OCI-LY7 (cell line): ENCODE data around the gene SLC2A4RG. TPM values are rescaled to one million over a fixed set of nuclear protein-coding genes. Genes with fewer than 3 reads are reported as not detected.

Experiments
- BruUV-seq: library from RNA; stranded (reverse); fragments of 400-500 nt; replicated peaks from 2 replicates; lab custom pipeline; 2021; lab: Mats Ljungman, UMichigan
- CTCF ChIA-PET: fragments of 300-600 bp; sonication (Branson Sonifier 250); formaldehyde crosslinking; loops from one replicate; lab custom pipeline; 2022; ENCODE audit warnings: antibody characterized with exemption; ENCODE audit not compliant: unreplicated experiment; lab: Charles Lee
- POLR2A ChIA-PET: fragments of 300-600 bp; sonication (Branson Sonifier 250); formaldehyde crosslinking; loops from one replicate; lab custom pipeline; 2022; ENCODE audit warnings: antibody characterized with exemption; lab: Charles Lee
- DNase-seq: peaks from one replicate; pipeline ENCODE4 v3.0.0-alpha.2; 2015; ENCODE audit warnings: low spot score
- H2AFZ ChIP-seq: fragments of 200-600 bp; sonication (generic), shearing (Covaris generic); 2 replicates; pipeline ENCODE4 v1.6.1; 2014; ENCODE audit warnings: mild to moderate bottlenecking, antibody characterized with exemption, low read length, moderate library complexity
- H3K27ac ChIP-seq: fragments of 200-600 bp; sonication (generic); 2 replicates; pipeline ENCODE4 v1.5.1; 2014; ENCODE audit warnings: mixed run types, low read depth, mild to moderate bottlenecking, moderate library complexity, low read length, inconsistent platforms; ENCODE audit not compliant: poor library complexity, severe bottlenecking
- H3K36me3 ChIP-seq: fragments of 200-600 bp; sonication (generic); 2 replicates; pipeline ENCODE4 v1.6.1; 2014; ENCODE audit warnings: mild to moderate bottlenecking, antibody characterized with exemption, low read length, moderate library complexity, mixed read lengths; ENCODE audit not compliant: insufficient read depth
- H3K4me1 ChIP-seq: fragments of 200-600 bp; sonication (generic); 2 replicates; pipeline ENCODE4 v1.5.1; 2014; ENCODE audit warnings: mild to moderate bottlenecking, low read length; ENCODE audit not compliant: insufficient read depth, poor library complexity, severe bottlenecking
- H3K4me2 ChIP-seq: fragments of 200-600 bp; sonication (generic); 2 replicates; pipeline ENCODE4 v1.6.1; 2014; ENCODE audit warnings: mild to moderate bottlenecking, low read length
- H3K4me3 ChIP-seq: fragments of 200-600 bp; sonication (generic); 2 replicates; pipeline ENCODE4 v1.5.1; 2014; ENCODE audit warnings: mild to moderate bottlenecking, low read depth, low read length; ENCODE audit not compliant: poor library complexity, severe bottlenecking
- H3K79me2 ChIP-seq: fragments of 200-600 bp; sonication (generic); 2 replicates; pipeline ENCODE4 v1.6.1; 2016; ENCODE audit warnings: low read depth, mild to moderate bottlenecking, low read length, moderate library complexity, mixed read lengths; ENCODE audit not compliant: insufficient read depth
- H3K9me2 ChIP-seq: fragments of 200-600 bp; sonication (generic); 2 replicates; pipeline ENCODE4 v1.6.1; 2016; ENCODE audit warnings: mild to moderate bottlenecking, low read length, mixed read lengths; ENCODE audit not compliant: insufficient read depth
- H3K9me3 ChIP-seq: fragments of 200-600 bp; sonication (generic); 2 replicates; pipeline ENCODE4 v1.6.1; 2014; ENCODE audit warnings: mild to moderate bottlenecking, mixed run types, low read length, mixed read lengths
- H4K20me1 ChIP-seq: fragments of 200-600 bp; sonication (generic); 2 replicates; pipeline ENCODE4 v1.6.1; 2014; ENCODE audit warnings: mild to moderate bottlenecking, antibody characterized with exemption, low read length, moderate library complexity, mixed read lengths; ENCODE audit not compliant: insufficient read depth
- EZH2phosphoT487 ChIP-seq: fragments of 200-600 bp; sonication (generic); IDR thresholded peaks from 2 replicates; pipeline ENCODE4 v1.6.1; 2018; ENCODE audit warnings: low read depth, borderline replicate concordance, mild to moderate bottlenecking, mixed run types, antibody characterized with exemption, low read length, moderate library complexity, mixed read lengths
- intact Hi-C: fragments of 100-400 bp; cut with micrococcal nuclease; formaldehyde crosslinking; loops from one replicate; pipeline ENCODE4 v1.10.0; 2022; ENCODE audit not compliant: unreplicated experiment
- total RNA-seq, 2 experiments: library from RNA; depleted of rRNA in 1 of 2; stranded (reverse); fragments of >200 nt in 1 of 2; shearing (Covaris generic) in 1 of 2; gene quantifications; 2 replicates each; pipeline ENCODE4 v1.2.3, GENCODE V29; 2014 to 2022
- TF ChIP-seq, protein P1 (sequence below): fragments of 200-600 bp; sonication (generic); conservative IDR thresholded peaks from 2 replicates; pipeline ENCODE4 v1.5.1; 2014; ENCODE audit warnings: mild to moderate bottlenecking, antibody characterized with exemption, low read length, moderate library complexity, mixed read lengths

SLC2A4RG gene
- total RNA-seq, 2 experiments from 2014 or later = 77.9 to 113 TPM

GRCh38 chr20:63790572-63791168 lies 51.1 kb downstream of the SLC2A4RG start:
- H3K4me2 ChIP-seq = no peak overlapping the region
- no peak overlapping the region for H3K4me3 ChIP-seq
- no peaks in the 10 kb centered on the region for H3K9me3 ChIP-seq
- no peaks in the 10 kb centered on the region for H3K9me2 ChIP-seq
- H4K20me1 ChIP-seq = no peaks in the 10 kb centered on the region
- H3K36me3 ChIP-seq = no peaks in the 10 kb centered on the region
- no peak overlapping the region for H3K27ac ChIP-seq
- CTCF ChIA-PET = no interaction called here
- no peak for DNase-seq
- H3K79me2 ChIP-seq = no peaks in the 10 kb centered on the region
- no TSS peak for BruUV-seq
- no peak for TF ChIP-seq EZH2phosphoT487
- TF ChIP-seq, protein P1, sequence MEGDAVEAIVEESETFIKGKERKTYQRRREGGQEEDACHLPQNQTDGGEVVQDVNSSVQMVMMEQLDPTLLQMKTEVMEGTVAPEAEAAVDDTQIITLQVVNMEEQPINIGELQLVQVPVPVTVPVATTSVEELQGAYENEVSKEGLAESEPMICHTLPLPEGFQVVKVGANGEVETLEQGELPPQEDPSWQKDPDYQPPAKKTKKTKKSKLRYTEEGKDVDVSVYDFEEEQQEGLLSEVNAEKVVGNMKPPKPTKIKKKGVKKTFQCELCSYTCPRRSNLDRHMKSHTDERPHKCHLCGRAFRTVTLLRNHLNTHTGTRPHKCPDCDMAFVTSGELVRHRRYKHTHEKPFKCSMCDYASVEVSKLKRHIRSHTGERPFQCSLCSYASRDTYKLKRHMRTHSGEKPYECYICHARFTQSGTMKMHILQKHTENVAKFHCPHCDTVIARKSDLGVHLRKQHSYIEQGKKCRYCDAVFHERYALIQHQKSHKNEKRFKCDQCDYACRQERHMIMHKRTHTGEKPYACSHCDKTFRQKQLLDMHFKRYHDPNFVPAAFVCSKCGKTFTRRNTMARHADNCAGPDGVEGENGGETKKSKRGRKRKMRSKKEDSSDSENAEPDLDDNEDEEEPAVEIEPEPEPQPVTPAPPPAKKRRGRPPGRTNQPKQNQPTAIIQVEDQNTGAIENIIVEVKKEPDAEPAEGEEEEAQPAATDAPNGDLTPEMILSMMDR = no peak
- H3K4me1 ChIP-seq = peaks cover 30% of the 10 kb centered on the region
- intact Hi-C loops = no loop called here
- no peak overlapping the region for H2AFZ ChIP-seq
- POLR2A ChIA-PET = interaction anchor here (0.8 kb wide), 1 partner anchor 20 kb away, joined by 4 read pairs; no protein-coding TSS in a partner anchor

- ChIA-PET CTCF (no interaction called here), POLR2A (interaction anchor here (0.6 to 0.8 kb wide), 3 partner anchors 19 to 310 kb away, joined by 3 to 5 read pairs (median 4); no protein-coding TSS in a partner anchor)
- Histone ChIP-seq H3K9me2 (no peaks in the 10 kb centered on the region), H3K4me3 (no peak overlapping the region), H3K4me1 (peaks cover 21% of the 10 kb centered on the region), H3K4me2 (no peak overlapping the region), H3K27ac (no peak overlapping the region), H4K20me1 (no peaks in the 10 kb centered on the region), H3K79me2 (no peaks in the 10 kb centered on the region), H3K36me3 (no peaks in the 10 kb centered on the region), H3K9me3 (no peaks in the 10 kb centered on the region), H2AFZ (no peak overlapping the region)
- TF ChIP-seq EZH2phosphoT487 = no peak
- TF ChIP-seq, protein P1 = no peak
- intact Hi-C loops = no loop called here
- BruUV-seq = no TSS peak
- DNase-seq = no peak
Observed at GRCh38 chr20:63791497-63792156, 52.1 kb downstream of the SLC2A4RG start.

- Histone ChIP-seq H2AFZ (no peak overlapping the region), H3K9me2 (no peaks in the 10 kb centered on the region), H3K4me1 (peaks cover 9% of the 10 kb centered on the region), H3K9me3 (no peaks in the 10 kb centered on the region), H3K4me3 (no peak overlapping the region), H4K20me1 (no peaks in the 10 kb centered on the region), H3K79me2 (no peaks in the 10 kb centered on the region), H3K4me2 (no peak overlapping the region), H3K36me3 (no peaks in the 10 kb centered on the region), H3K27ac (no peak overlapping the region)
- TF ChIP-seq, protein P1 = no peak
- TF ChIP-seq EZH2phosphoT487 = no peak
- intact Hi-C loops = no loop called here
- no peak for DNase-seq
- CTCF ChIA-PET = no interaction called here
- POLR2A ChIA-PET = no interaction called here
- no TSS peak for BruUV-seq
Observed at GRCh38 chr20:63792866-63793265, 53.3 kb downstream of the SLC2A4RG start.
